Progenitor cell of endocrine pancreas (in vitro differentiated cells): ENCODE data around the gene AIM2. TPM values are rescaled to one million over a fixed set of nuclear protein-coding genes. Genes with fewer than 3 reads are reported as not detected.

Experiments used
- DNase-seq: peaks from one replicate; pipeline ENCODE4 v3.0.0; 2021; ENCODE audit warnings: low spot score; ENCODE audit not compliant: unreplicated experiment
- H3K27ac Mint-ChIP-seq: 2 replicates; pipeline ENCODE4 v1.8.0; 2021; ENCODE audit warnings: mild to moderate bottlenecking, moderate library complexity, mixed read lengths
- H3K27me3 Mint-ChIP-seq: 2 replicates; pipeline ENCODE4 v1.8.0; 2021; ENCODE audit warnings: mixed read lengths
- H3K36me3 Mint-ChIP-seq: 2 replicates; pipeline ENCODE4 v1.8.0; 2022; ENCODE audit warnings: mixed read lengths; ENCODE audit not compliant: insufficient read depth
- H3K4me1 Mint-ChIP-seq: 2 replicates; pipeline ENCODE4 v1.8.0; 2021; ENCODE audit warnings: low read depth, mixed read lengths
- H3K4me3 Mint-ChIP-seq: 2 replicates; pipeline ENCODE4 v1.8.0; 2021; ENCODE audit warnings: low read depth, mild to moderate bottlenecking, moderate library complexity, mixed read lengths
- H3K9me3 Mint-ChIP-seq: 2 replicates; pipeline ENCODE4 v1.8.0; 2021; ENCODE audit warnings: low read depth, mixed read lengths
- total RNA-seq: library from RNA; stranded (reverse); gene quantifications from 2 replicates; pipeline ENCODE4 v1.2.1, GENCODE V29; 2021
- TF ChIP-seq, protein P1 (sequence below): fragments of 200-600 bp; sonication (generic); IDR thresholded peaks from one replicate; pipeline ENCODE4 v1.5.0; 2021; ENCODE audit warnings: antibody characterized with exemption, mild to moderate bottlenecking; ENCODE audit not compliant: unreplicated experiment

AIM2 gene
- total RNA-seq, 1 donor from 2014 or later, result 2.1 TPM

DNA sequence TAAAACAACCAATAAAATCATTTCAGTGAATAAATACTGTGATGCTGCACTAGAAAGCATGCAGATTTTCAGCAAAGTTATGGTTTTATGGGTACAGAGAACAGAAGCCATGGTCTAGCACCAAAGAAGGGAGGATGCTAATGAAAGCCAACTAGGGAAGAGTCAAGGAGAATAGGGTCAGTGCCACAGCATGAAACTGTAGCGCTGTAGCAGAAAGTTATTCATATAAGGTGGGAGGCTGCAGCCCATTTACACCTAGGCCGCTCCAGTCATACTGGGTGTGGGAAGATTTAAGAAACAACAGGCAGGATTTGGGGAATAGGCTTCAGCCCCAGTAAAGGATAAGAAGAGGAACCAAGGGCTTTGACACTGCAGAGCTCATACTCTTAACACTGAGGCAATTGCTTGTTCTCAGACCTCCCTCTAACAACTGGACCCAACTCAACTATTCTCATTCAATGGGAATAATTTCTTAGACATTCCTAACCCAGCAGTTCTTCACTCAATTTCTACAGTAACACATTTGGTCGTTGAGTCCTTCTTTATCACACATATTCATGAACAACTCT is 62.5 kb downstream of the AIM2 start:
- no peak for DNase-seq
- Mint-ChIP-seq H3K36me3 (no peaks in the 10 kb centered on the region), H3K4me1 (peaks cover 15% of the 10 kb centered on the region), H3K4me3 (no peak overlapping the region), H3K27ac (no peak overlapping the region), H3K9me3 (peaks cover 5% of the 10 kb centered on the region), H3K27me3 (no peaks in the 10 kb centered on the region)
- TF ChIP-seq, protein P1, sequence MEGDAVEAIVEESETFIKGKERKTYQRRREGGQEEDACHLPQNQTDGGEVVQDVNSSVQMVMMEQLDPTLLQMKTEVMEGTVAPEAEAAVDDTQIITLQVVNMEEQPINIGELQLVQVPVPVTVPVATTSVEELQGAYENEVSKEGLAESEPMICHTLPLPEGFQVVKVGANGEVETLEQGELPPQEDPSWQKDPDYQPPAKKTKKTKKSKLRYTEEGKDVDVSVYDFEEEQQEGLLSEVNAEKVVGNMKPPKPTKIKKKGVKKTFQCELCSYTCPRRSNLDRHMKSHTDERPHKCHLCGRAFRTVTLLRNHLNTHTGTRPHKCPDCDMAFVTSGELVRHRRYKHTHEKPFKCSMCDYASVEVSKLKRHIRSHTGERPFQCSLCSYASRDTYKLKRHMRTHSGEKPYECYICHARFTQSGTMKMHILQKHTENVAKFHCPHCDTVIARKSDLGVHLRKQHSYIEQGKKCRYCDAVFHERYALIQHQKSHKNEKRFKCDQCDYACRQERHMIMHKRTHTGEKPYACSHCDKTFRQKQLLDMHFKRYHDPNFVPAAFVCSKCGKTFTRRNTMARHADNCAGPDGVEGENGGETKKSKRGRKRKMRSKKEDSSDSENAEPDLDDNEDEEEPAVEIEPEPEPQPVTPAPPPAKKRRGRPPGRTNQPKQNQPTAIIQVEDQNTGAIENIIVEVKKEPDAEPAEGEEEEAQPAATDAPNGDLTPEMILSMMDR, result no peak

DNA sequence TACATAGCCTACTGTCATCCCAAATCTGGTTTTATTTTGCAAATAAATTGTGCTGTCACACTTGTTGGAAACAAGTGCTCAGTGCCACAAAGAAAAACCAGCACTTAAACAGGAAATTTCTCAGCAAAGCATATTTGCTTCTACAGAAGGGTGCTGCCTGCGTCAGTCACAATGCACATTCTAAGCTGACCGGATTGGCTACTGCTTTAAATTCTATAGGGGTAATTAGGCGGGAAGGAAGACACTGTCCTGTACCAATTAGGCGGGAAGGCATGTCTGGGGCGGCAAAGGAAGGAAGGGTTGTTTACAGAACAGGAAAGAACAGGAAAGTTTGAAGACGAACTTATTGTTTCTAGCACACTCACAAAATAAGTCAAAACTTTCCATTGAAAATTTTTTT is 64.1 kb downstream of the AIM2 start:
- no peaks in the 10 kb centered on the region for H3K27me3 Mint-ChIP-seq
- no peak for DNase-seq
- H3K36me3 Mint-ChIP-seq, result no peaks in the 10 kb centered on the region
- H3K27ac Mint-ChIP-seq, result no peak overlapping the region
- H3K4me3 Mint-ChIP-seq, result no peak overlapping the region
- TF ChIP-seq, protein P1, result no peak
- H3K9me3 Mint-ChIP-seq, result peaks cover 5% of the 10 kb centered on the region
- H3K4me1 Mint-ChIP-seq, result peaks cover 15% of the 10 kb centered on the region

Other genes starting within 250 kb of the AIM2 start
- not detected in 2 replicates for gene MNDA, start 245.4 kb downstream of the AIM2 start, total RNA-seq
- gene PYHIN1, start 145.2 kb downstream of the AIM2 start, total RNA-seq, result not detected in 2 replicates
- gene IFI16, start 66.9 kb downstream of the AIM2 start, total RNA-seq, result 8.9 and 9.5 TPM in 2 replicates
- 7.1 and 8.9 TPM in 2 replicates for gene CADM3, start 94.8 kb upstream of the AIM2 start, total RNA-seq
- 0.57 and 0.67 TPM in 2 replicates for gene ACKR1, start 128.1 kb upstream of the AIM2 start, total RNA-seq
- gene FCER1A, start 225.6 kb upstream of the AIM2 start, total RNA-seq, result not detected in 2 replicates